ENCODE results near the gene FGF6.

The FGF6 gene

GRCh38 chr12:4392223-4392742 lies 53.3 kb downstream of the FGF6 start:
- no peak for DNase-seq (ENCODE audit: low read depth)

GRCh38 chr12:4388662-4389061 lies 57.0 kb downstream of the FGF6 start:
- no peak for TF ChIP-seq CTCF (conservative IDR thresholded peaks at IDR 0.05; ENCODE audit: low read depth, low read length)

More at GRCh38 chr12:4392223-4392742, 53.3 kb downstream of the FGF6 start:
- TF ChIP-seq CTCF (conservative IDR thresholded peaks at IDR 0.05; ENCODE audit: low read depth, low read length): no peak
- no peak overlapping the region for H3K4me3 ChIP-seq (ENCODE audit: low read length)

GRCh38 chr12:4388032-4388431 lies 57.6 kb downstream of the FGF6 start:
- no peak for TF ChIP-seq CTCF (conservative IDR thresholded peaks at IDR 0.05; ENCODE audit: low read depth, low read length)
- H3K4me3 ChIP-seq (ENCODE audit: low read length): no peak overlapping the region
- no peak for DNase-seq (ENCODE audit: low read depth)

More at GRCh38 chr12:4388662-4389061, 57.0 kb downstream of the FGF6 start:
- H3K4me3 ChIP-seq (ENCODE audit: low read length): no peak overlapping the region
- DNase-seq (ENCODE audit: low read depth): no peak

GRCh38 chr12:4387607-4388006 lies 58.0 kb downstream of the FGF6 start:
- TF ChIP-seq CTCF (conservative IDR thresholded peaks at IDR 0.05; ENCODE audit: low read depth, low read length): no peak
- H3K4me3 ChIP-seq (ENCODE audit: low read length): no peak overlapping the region

GRCh38 chr12:4386801-4387200 lies 58.8 kb downstream of the FGF6 start:
- no peak for DNase-seq (ENCODE audit: low read depth)
- H3K4me3 ChIP-seq (ENCODE audit: low read length): no peak overlapping the region
- no peak for TF ChIP-seq CTCF (conservative IDR thresholded peaks at IDR 0.05; ENCODE audit: low read depth, low read length)

More at GRCh38 chr12:4387607-4388006, 58.0 kb downstream of the FGF6 start:
- DNase-seq (ENCODE audit: low read depth): no peak
